HG03521 (cell line): ENCODE results near the gene FIGNL1.
A peak's percentile ranks its signal among the peaks of the same experiment; 100 is the strongest.

ENCODE experiments used
- ATAC-seq: cut with Tn5 transposase; IDR thresholded peaks from one replicate; pipeline ENCODE4 v1.9.1; 2021; ENCODE audit warnings: mild to moderate bottlenecking, moderate library complexity; ENCODE audit not compliant: unreplicated experiment

Gene FIGNL1, protein sequence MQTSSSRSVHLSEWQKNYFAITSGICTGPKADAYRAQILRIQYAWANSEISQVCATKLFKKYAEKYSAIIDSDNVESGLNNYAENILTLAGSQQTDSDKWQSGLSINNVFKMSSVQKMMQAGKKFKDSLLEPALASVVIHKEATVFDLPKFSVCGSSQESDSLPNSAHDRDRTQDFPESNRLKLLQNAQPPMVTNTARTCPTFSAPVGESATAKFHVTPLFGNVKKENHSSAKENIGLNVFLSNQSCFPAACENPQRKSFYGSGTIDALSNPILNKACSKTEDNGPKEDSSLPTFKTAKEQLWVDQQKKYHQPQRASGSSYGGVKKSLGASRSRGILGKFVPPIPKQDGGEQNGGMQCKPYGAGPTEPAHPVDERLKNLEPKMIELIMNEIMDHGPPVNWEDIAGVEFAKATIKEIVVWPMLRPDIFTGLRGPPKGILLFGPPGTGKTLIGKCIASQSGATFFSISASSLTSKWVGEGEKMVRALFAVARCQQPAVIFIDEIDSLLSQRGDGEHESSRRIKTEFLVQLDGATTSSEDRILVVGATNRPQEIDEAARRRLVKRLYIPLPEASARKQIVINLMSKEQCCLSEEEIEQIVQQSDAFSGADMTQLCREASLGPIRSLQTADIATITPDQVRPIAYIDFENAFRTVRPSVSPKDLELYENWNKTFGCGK

DNA sequence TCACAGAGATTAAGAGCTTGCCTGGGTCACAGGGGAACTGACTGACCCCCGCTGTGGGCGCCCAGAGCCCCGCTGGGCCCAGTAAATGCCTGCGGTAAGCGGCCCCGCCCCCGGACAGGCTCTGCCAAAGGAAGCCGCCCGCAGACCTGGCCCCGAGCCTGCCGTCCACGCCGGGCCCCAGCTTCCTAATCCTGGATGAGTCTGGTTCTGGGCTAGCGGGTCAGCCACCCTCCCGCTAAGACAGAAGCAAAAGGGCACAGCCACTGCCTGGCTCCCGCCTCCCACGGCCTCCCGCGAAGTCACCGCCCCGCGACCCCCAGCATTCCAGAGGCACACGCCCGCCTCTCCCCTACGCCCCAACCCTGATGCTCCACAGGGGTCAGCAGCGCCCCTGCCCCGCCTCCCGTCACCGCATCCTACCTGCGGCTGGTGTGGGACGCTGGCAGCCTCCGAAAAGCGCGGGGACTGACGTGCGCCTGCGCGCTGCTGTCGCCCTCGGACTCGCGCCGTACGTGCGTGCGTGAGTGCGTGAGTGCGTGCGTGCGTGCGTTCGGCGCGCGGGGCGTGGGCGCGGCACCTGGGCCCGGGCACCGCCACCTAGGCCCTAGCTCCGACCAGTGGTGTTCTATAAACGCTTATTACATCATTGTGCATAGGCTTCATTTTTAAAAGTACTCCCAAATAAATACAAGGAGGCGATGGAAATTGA lies at the start of gene FIGNL1:
Gene FIGNL1 (minus strand): TSS at position 470 of the 709 bp plus-strand sequence. CDS start 3,063 bp downstream, outside the sequence.
- peak; percentile 86 for ATAC-seq

- no peak for ATAC-seq
Observed at GRCh38 chr7:50499092-50499491, 48.9 kb upstream of the FIGNL1 start.

- no peak for ATAC-seq
Observed at GRCh38 chr7:50497968-50498367, 47.8 kb upstream of the FIGNL1 start.

DNA sequence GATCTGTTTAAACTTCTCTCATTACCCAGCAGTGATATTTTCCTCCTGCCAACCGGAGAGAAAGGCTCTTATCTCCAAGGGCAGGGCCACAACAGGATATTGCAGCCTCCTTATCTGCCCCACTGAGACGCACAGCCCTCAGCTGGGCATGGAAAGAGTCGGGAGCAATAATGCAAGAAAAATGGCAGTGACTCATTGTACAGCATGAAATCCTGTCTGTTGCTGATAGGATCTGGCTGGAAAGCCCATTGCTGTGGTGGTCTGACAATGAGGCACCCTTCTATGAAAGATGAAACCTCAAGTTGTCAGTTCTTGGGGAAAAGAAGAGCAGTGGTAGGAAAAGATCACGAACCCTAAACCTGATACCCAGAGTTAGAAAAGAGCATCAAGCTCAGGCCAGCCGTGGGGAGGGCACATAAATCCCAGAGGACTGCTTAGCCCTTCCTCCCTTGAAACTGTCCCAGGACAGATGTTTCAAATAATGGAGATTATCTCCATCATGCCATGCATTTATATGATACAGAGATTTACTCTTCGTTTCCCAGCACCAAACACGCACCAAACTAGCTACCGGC lies 47.0 kb upstream of the FIGNL1 start:
- no peak for ATAC-seq

DNA sequence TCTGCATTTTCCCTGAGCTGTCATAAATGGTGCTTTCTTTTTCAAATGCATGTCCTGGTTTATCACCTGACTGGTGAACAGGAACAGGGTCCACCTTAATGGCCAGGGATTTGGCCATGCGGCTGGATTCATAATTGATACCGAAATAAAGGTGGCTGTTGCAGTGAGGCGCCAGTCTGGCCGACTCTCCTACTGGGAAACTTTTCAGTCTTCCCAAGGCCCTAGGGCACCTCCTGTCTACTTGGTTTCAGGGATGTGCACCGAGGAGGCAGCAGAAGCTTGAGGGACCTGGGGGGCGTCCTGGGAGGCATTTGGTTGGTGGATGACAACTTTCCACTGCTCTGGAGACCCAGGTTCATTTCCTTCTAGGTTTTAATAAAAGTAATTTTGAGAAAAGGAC lies 46.4 kb upstream of the FIGNL1 start:
- no peak for ATAC-seq

DNA sequence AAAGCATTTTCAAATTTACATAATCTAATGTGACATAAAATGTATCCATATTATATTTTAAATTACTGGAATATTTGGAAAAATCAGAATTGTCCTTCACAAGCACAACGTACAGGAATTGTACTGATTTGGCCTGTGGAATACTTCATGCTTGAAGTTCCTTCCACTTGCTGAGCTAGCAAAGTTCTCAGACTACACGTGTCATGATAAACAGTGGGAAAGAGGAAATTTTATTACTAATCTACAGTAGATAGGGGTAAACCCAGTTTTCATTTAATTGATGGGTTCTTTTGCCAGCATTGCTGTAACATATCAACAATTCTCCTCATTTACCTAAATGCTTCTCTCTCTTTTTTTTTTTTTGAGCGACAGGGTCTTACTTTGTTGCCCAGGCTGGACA lies 45.6 kb upstream of the FIGNL1 start:
- ATAC-seq, result no peak

DNA sequence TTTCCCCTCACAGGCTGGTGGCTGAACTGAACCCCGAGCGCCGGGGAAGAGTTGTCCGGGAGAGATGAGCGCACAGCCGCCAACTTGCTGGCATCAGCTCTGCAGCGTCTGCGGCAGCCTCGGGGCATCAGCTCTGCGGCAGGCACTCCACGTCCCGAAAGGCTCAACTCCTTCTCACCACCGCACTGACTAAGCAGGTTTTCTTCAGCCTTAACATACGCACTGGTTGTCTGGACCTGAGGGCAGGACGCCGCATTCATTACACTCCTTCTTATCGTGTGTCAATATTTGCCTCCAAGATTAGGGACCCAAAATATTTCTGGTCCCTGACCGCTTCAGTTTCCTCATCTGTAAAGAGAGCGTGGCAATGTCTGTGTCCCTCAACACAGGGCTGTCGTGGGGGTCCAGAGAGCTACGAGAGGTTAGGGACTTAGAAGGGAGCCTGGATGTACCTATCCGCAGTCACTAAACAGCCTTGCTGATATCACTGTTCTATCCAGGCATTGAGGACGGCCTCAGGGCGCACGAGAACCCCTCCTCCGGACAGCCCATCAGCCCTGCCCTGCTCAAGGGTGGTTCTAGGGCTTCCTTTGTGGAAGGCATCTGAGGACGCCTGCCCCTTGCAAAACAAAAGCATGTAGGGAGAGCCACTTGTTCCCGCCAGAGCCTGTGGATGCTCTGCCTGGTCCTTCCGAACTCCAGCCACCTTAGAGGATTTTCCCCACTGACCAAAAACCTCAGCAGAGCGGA lies 42.8 kb upstream of the FIGNL1 start:
- ATAC-seq, result no peak

DNA sequence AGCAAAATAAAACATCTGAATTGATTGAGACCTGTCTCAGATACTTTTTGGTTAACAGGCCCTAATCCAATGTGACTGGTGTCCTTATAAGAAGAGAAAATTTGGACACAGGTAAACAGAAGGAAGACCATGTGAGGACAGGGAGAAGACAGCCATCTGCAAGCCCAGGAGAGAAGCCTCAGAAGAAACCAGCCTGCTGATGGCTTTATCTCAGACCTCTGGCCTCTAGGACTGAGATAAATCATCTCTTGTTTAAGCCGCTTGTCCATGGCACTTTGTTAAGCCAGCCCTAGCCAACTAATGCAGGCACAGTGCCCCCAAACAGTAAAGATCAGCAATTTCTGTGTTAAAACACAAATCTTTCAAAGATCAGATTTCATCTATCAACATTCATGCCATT lies 41.8 kb upstream of the FIGNL1 start:
- ATAC-seq, result no peak

GRCh38 chr7:50491209-50491608 lies 41.1 kb upstream of the FIGNL1 start:
- no peak for ATAC-seq

GRCh38 chr7:50488379-50488778 lies 38.2 kb upstream of the FIGNL1 start:
- no peak for ATAC-seq

GRCh38 chr7:50486512-50486911 lies 36.4 kb upstream of the FIGNL1 start:
- ATAC-seq, result no peak

- ATAC-seq, result no peak
Observed at GRCh38 chr7:50481867-50482266, 31.7 kb upstream of the FIGNL1 start.

- no peak for ATAC-seq
Observed at GRCh38 chr7:50480797-50481196, 30.6 kb upstream of the FIGNL1 start.

DNA sequence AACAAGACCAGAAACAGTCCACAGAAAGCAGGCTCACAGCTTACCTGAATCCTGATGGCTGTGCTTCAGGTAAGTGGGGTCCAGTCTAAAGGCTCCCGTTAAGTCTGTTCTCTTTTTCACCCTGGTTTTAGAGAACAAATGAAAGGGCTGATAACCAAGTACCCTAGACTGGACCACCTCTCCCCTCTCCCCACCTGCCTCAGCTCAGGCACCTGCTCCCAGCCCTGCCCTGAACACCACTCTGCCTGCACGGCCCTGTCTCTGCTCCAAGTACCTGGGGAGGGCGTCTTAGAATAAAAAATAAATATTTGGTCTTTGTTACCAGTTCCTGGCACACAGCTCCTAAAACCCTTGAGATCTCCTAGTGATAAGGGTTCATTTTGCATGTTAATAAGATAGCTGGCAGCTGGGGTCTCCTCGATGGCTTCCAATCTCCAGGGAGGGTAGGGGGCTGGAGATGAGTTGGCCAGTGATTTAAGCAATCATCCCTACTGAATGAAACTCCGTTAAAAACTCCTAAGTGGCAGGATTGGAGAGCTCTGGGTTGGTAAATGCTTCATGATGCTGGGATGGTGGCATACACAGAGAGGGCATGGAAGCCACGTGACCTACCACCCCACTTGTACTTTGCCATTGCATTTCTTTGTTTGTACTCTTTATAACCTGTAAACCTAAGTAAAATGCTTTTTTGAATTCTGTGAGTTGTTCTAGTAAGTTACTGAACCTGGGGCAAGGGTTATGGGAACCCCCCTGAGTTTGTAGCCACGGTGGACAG lies 29.8 kb upstream of the FIGNL1 start:
- ATAC-seq, result no peak

- ATAC-seq, result no peak
Observed at GRCh38 chr7:50477640-50478039, 27.5 kb upstream of the FIGNL1 start.

- ATAC-seq, result no peak
Observed at GRCh38 chr7:50476953-50477625, 26.9 kb upstream of the FIGNL1 start.

DNA sequence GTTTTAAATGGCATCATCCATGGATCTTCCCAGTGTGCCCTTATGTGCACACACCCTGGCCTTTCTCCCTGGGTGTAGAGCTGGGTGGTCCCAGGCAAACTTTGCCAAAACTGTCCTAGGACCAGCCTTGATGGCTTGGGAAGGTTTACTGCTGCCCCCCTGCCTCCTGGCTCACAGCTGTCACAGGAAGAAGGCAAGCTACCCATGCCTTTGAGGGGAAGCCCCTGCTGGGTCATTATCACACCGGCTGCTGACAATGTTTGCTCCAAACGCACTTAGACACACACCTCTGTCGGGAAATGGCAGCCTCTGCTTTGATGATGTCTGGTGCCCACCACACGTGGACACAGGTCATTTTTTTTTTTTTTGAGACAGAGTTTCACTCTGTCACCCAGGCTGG lies 25.2 kb upstream of the FIGNL1 start:
- ATAC-seq, result no peak

- no peak for ATAC-seq
Observed at GRCh38 chr7:50474382-50475160, 24.4 kb upstream of the FIGNL1 start.

GRCh38 chr7:50473531-50473930 lies 23.4 kb upstream of the FIGNL1 start:
- no peak for ATAC-seq
